ENCODE data around the gene BEGAIN. TPM values are rescaled to one million over a fixed set of nuclear protein-coding genes. Genes with fewer than 3 reads are reported as not detected.

Gene BEGAIN
- total and polyA plus RNA-seq, 2 experiments from 2014 or later, result not detected

GRCh38 chr14:100594625-100594951, 7.4 kb upstream of the BEGAIN start:
- no peak for DNase-seq (ENCODE audit: low read depth in 1 of 2, low spot score in 1 of 2)
- Histone ChIP-seq H3K27ac (no peak overlapping the region), H3K4me1 (ENCODE audit: low read depth) (no peaks in the 10 kb centered on the region), H3K9me3 (ENCODE audit: low read depth) (no peaks in the 10 kb centered on the region), H3K36me3 (no peaks in the 10 kb centered on the region), H3K27me3 (peaks cover 70% of the 10 kb centered on the region), H3K4me3 (no peak overlapping the region)
- TF ChIP-seq CTCF (IDR thresholded peaks at IDR 0.05; ENCODE audit: low read depth, low read length), result no peak

DNA sequence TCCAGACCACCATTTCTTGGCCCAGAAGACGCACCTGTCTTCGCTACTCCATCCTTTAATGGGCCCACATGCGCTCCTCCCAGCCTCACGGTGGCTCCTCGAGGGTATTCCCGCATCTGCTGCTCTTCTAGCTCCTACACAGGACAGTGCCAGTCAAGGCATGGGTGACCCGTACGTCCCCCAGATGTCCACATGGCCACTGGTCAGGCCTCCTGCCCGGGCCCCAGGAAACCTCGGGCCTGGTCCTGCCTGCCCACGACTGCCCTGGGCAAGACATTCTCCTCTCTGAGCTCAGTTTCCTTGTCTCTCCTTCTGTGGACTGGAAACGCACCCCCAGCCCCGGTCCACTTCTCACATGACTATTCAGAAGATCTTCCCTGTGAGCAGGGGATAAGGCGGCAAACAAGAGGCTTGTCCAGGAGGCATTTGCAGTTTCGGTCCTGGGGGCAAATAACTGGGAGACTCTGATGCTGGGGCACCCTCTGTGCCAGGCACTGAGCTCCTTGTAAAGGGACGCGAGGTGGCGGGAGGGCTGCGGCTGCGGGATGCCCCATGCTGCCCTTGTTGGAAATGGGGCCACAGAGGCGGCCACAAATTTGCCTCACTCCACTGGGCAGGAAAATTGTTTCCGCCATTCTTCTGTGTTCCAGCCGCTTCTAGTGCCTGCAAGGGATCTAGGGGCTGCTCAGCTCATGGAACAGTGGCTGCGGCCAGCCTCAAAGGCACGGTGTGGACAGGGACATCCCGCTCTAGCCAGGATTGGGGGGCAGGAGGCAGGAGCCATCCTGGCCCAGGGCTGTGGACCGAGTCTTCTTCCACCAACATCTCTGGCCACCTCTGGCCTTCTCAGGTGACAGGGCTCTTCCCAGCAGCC, 6.8 kb upstream of the BEGAIN start:
- H3K9me3 ChIP-seq (ENCODE audit: low read depth), result no peaks in the 10 kb centered on the region
- no peaks in the 10 kb centered on the region for H3K4me1 ChIP-seq (ENCODE audit: low read depth)
- H3K27me3 ChIP-seq, result peaks cover 70% of the 10 kb centered on the region
- H3K4me3 ChIP-seq, result no peak overlapping the region
- H3K27ac ChIP-seq, result no peak overlapping the region
- no peaks in the 10 kb centered on the region for H3K36me3 ChIP-seq
- no peak for TF ChIP-seq CTCF (IDR thresholded peaks at IDR 0.05; ENCODE audit: low read depth, low read length)
- no peak for DNase-seq (ENCODE audit: low read depth in 1 of 2, low spot score in 1 of 2)

GRCh38 chr14:100592972-100593371, 5.8 kb upstream of the BEGAIN start:
- TF ChIP-seq CTCF (IDR thresholded peaks at IDR 0.05; ENCODE audit: low read depth, low read length), result no peak
- Histone ChIP-seq H3K27me3 (peaks cover 70% of the 10 kb centered on the region), H3K36me3 (no peaks in the 10 kb centered on the region)

GRCh38 chr14:100592461-100592891, 5.3 kb upstream of the BEGAIN start:
- no peak for TF ChIP-seq CTCF (IDR thresholded peaks at IDR 0.05; ENCODE audit: low read depth, low read length)
- H3K4me1 ChIP-seq (ENCODE audit: low read depth), result no peaks in the 10 kb centered on the region
- H3K9me3 ChIP-seq (ENCODE audit: low read depth), result no peaks in the 10 kb centered on the region
- no peak overlapping the region for H3K4me3 ChIP-seq
- no peaks in the 10 kb centered on the region for H3K36me3 ChIP-seq
- H3K27me3 ChIP-seq, result peaks cover 73% of the 10 kb centered on the region
- H3K27ac ChIP-seq, result no peak overlapping the region
- no peak for DNase-seq (ENCODE audit: low read depth in 1 of 2, low spot score in 1 of 2)

More at GRCh38 chr14:100592972-100593371, 5.8 kb upstream of the BEGAIN start:
- Histone ChIP-seq H3K4me1 (ENCODE audit: low read depth) (no peaks in the 10 kb centered on the region), H3K27ac (no peak overlapping the region), H3K4me3 (no peak overlapping the region), H3K9me3 (ENCODE audit: low read depth) (no peaks in the 10 kb centered on the region)
- no peak for DNase-seq (ENCODE audit: low read depth in 1 of 2, low spot score in 1 of 2)

- Histone ChIP-seq H3K36me3 (no peaks in the 10 kb centered on the region), H3K27ac (no peak overlapping the region), H3K4me3 (no peak overlapping the region), H3K4me1 (ENCODE audit: low read depth) (no peaks in the 10 kb centered on the region), H3K27me3 (peaks cover 70% of the 10 kb centered on the region), H3K9me3 (ENCODE audit: low read depth) (no peaks in the 10 kb centered on the region)
- no peak for DNase-seq (ENCODE audit: low read depth in 1 of 2, low spot score in 1 of 2)
- TF ChIP-seq CTCF (IDR thresholded peaks at IDR 0.05; ENCODE audit: low read depth, low read length), result no peak
Measured at GRCh38 chr14:100591453-100592371, 4.5 kb upstream of the BEGAIN start.
